SK-N-SH (cell line): ENCODE measurements around the gene CHPF. TPM values are rescaled to one million over a fixed set of nuclear protein-coding genes. Genes with fewer than 3 reads are reported as not detected.

ENCODE experiments used
- CTCF ChIA-PET: fragments of 300-600, 350-600 bp; formaldehyde crosslinking; extraction: SDS; loops from one replicate; lab custom pipeline; 2021; lab: Yijun Ruan, JAX
- POLR2A ChIA-PET: fragments of 350-600 bp; sonication (Branson Sonifier 250); formaldehyde crosslinking; extraction: SDS; loops from one replicate; lab custom pipeline; 2020; ENCODE audit warnings: antibody characterized with exemption, inconsistent platforms; lab: Yijun Ruan, JAX
- DNase-seq: peaks from one replicate; pipeline ENCODE4 v3.0.0; 2012
- H2AFZ ChIP-seq: fragments of 200-600 bp; sonication (generic); 2 replicates; pipeline ENCODE4 v1.8.1; 2016; ENCODE audit warnings: antibody characterized with exemption, mild to moderate bottlenecking, low read depth
- H3F3A ChIP-seq: fragments of 200-600 bp; sonication (generic); replicated peaks from 2 replicates; pipeline ENCODE3; 2016; ENCODE audit warnings: antibody characterized with exemption, mild to moderate bottlenecking; ENCODE audit not compliant: insufficient read depth
- H3K27ac ChIP-seq, 2 experiments: fragments of 200-500 bp in 1 of 2; fragments of 200-600 bp in 1 of 2; sonication (Bioruptor generic) in 1 of 2; sonication (generic), shearing (Covaris generic) in 1 of 2; 2 replicates each; pipeline versions ENCODE4 v1.5.1 to v1.6.1; 2014 to 2016; ENCODE audit warnings: low read depth in 2 of 2, inconsistent platforms in 1 of 2, low read length in 1 of 2, mild to moderate bottlenecking in 1 of 2, mixed read lengths in 1 of 2
- H3K27me3 ChIP-seq: fragments of 200-600 bp; sonication (generic), shearing (Covaris generic); 2 replicates; pipeline ENCODE4 v1.6.1; 2016; ENCODE audit warnings: mixed run types; ENCODE audit not compliant: insufficient read depth
- H3K36me3 ChIP-seq, 2 experiments: fragments of 200-500 bp in 1 of 2; fragments of 200-600 bp in 1 of 2; sonication (Bioruptor generic) in 1 of 2; sonication (generic) in 1 of 2; replicated peaks in 1 of 2; 2 replicates each; pipeline versions ENCODE3 to v1.5.1; 2014 to 2016; ENCODE audit warnings: low read length in 1 of 2, mild to moderate bottlenecking in 1 of 2; ENCODE audit not compliant: insufficient read depth in 2 of 2, control insufficient read depth in 1 of 2
- H3K4me1 ChIP-seq, 2 experiments: fragments of 200-500 bp in 1 of 2; fragments of 200-600 bp in 1 of 2; sonication (Bioruptor generic) in 1 of 2; sonication (generic), shearing (Covaris generic) in 1 of 2; 2 replicates each; pipeline versions ENCODE4 v1.5.1 to v1.6.1; 2014 to 2016; ENCODE audit warnings: low read depth in 1 of 2, low read length in 1 of 2, mixed run types in 1 of 2; ENCODE audit not compliant: insufficient read depth in 2 of 2, control insufficient read depth in 1 of 2
- H3K4me2 ChIP-seq: fragments of 200-600 bp; sonication (generic), shearing (Covaris generic); 2 replicates; pipeline ENCODE4 v1.6.1; 2017; ENCODE audit warnings: mixed run types
- H3K4me3 ChIP-seq, 2 experiments: fragments of 200-500 bp in 1 of 2; fragments of 200-600 bp in 1 of 2; sonication (Bioruptor generic) in 1 of 2; sonication (generic), shearing (Covaris generic) in 1 of 2; 2 replicates each; pipeline versions ENCODE4 v1.5.1 to v1.8.1; 2014 to 2016; ENCODE audit warnings: low read depth in 2 of 2, inconsistent platforms in 1 of 2, low read length in 1 of 2, mild to moderate bottlenecking in 1 of 2, mixed read lengths in 1 of 2, moderate library complexity in 1 of 2
- H3K79me2 ChIP-seq: fragments of 200-600 bp; sonication (generic); 2 replicates; pipeline ENCODE4 v1.8.1; 2017; ENCODE audit warnings: mild to moderate bottlenecking; ENCODE audit not compliant: insufficient read depth
- H3K9ac ChIP-seq: fragments of 200-600 bp; sonication (generic); 2 replicates; pipeline ENCODE4 v1.6.1; 2017; ENCODE audit warnings: mixed run types
- H3K9me2 ChIP-seq: fragments of 200-600 bp; sonication (generic); 2 replicates; pipeline ENCODE4 v1.6.1; 2017; ENCODE audit warnings: mixed run types
- H3K9me3 ChIP-seq: fragments of 200-600 bp; sonication (generic); 2 replicates; pipeline ENCODE4 v1.6.1; 2017; ENCODE audit warnings: mixed run types, mild to moderate bottlenecking, moderate library complexity
- H4K20me1 ChIP-seq: fragments of 200-600 bp; sonication (generic); 2 replicates; pipeline ENCODE4 v1.6.1; 2017; ENCODE audit warnings: mild to moderate bottlenecking, mixed run types; ENCODE audit not compliant: insufficient read depth
- ELF1 ChIP-seq: IDR thresholded peaks from 2 replicates; pipeline ENCODE4 v1.4.0; 2012
- EZH2phosphoT487 ChIP-seq: fragments of 200-600 bp; sonication (generic); IDR thresholded peaks from 2 replicates; pipeline ENCODE4 v1.6.1; 2017; ENCODE audit warnings: low read depth, mixed run types, mild to moderate bottlenecking, antibody characterized with exemption, moderate library complexity, borderline replicate concordance
- MXI1 ChIP-seq: IDR thresholded peaks from 2 replicates; pipeline ENCODE4 v1.6.1; 2012; ENCODE audit warnings: mild to moderate bottlenecking, low read depth, low read length, improper control_type of control experiment
- NFIC ChIP-seq: IDR thresholded peaks from 2 replicates; pipeline ENCODE4 v1.4.0; 2012; ENCODE audit warnings: borderline replicate concordance
- RCOR1 ChIP-seq: fragments of 150-350 bp; IDR thresholded peaks from 2 replicates; pipeline ENCODE4 v1.6.1; 2017; ENCODE audit warnings: antibody characterized with exemption, low read length
- TAF1 ChIP-seq: IDR thresholded peaks from 2 replicates; pipeline ENCODE4 v1.6.1; 2012; ENCODE audit warnings: low read depth, mild to moderate bottlenecking, low read length, moderate library complexity, borderline replicate concordance
- YY1 ChIP-seq: IDR thresholded peaks from 2 replicates; pipeline ENCODE4 v1.4.0; 2012; ENCODE audit warnings: low read depth, mild to moderate bottlenecking
- WGBS: methylation state at CpG from one replicate; pipeline ENCODE4 v1.1.6; 2017; ENCODE audit warnings: low lambda C conversion rate; 5-methylcytosine and 5-hydroxymethylcytosine counted together
- polyA plus RNA-seq, 3 experiments: library from polyadenylated mRNA; depleted of rRNA; stranded (reverse); fragments of >200 nt; gene quantifications; 2 replicates each; pipeline ENCODE4 v1.2.3, GENCODE V29; 2012
- TF ChIP-seq, protein P1 (sequence below): IDR thresholded peaks from 2 replicates; pipeline ENCODE4 v1.6.1; 2012; ENCODE audit warnings: mild to moderate bottlenecking, low read depth, low read length, moderate library complexity
- TF ChIP-seq, protein P2 (sequence below): fragments of 150-350 bp; IDR thresholded peaks from 2 replicates; pipeline ENCODE4 v1.6.1; 2017; ENCODE audit warnings: antibody characterized with exemption, low read length, low read depth, borderline replicate concordance

CHPF gene
- polyA plus RNA-seq, 1 of the 3 experiments (the other 2 are of a cell fraction): 141 TPM

DNA sequence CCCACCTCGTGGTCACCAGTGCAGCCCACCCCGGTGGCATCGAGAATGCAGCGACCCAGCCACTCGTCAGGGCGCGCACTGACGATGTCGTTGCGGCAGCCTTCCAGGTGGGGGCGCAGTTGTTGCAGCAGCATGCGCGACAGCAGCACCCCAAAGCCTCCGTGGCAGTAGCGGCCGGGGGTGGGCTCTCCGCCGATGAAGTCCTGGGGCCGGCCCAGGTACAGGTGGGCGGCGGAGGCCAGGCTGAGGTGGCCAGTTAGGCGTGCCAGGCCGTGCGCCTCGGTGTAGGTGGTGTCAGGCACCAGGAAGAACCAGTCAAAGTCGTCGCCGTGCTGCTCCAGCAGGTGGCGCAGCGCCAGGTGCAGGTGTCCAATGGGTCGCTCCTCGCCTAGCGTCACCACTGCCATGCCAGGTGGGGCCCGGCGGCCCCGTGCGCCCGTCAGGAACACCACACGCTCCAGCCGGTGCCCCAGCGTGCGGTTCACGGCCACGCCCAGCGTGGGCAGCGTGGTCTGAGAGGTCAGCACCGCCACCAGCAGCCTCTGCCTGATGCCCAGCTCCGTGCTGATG lies 1.9 kb downstream of the CHPF start (continued):
- TF ChIP-seq, protein P1, sequence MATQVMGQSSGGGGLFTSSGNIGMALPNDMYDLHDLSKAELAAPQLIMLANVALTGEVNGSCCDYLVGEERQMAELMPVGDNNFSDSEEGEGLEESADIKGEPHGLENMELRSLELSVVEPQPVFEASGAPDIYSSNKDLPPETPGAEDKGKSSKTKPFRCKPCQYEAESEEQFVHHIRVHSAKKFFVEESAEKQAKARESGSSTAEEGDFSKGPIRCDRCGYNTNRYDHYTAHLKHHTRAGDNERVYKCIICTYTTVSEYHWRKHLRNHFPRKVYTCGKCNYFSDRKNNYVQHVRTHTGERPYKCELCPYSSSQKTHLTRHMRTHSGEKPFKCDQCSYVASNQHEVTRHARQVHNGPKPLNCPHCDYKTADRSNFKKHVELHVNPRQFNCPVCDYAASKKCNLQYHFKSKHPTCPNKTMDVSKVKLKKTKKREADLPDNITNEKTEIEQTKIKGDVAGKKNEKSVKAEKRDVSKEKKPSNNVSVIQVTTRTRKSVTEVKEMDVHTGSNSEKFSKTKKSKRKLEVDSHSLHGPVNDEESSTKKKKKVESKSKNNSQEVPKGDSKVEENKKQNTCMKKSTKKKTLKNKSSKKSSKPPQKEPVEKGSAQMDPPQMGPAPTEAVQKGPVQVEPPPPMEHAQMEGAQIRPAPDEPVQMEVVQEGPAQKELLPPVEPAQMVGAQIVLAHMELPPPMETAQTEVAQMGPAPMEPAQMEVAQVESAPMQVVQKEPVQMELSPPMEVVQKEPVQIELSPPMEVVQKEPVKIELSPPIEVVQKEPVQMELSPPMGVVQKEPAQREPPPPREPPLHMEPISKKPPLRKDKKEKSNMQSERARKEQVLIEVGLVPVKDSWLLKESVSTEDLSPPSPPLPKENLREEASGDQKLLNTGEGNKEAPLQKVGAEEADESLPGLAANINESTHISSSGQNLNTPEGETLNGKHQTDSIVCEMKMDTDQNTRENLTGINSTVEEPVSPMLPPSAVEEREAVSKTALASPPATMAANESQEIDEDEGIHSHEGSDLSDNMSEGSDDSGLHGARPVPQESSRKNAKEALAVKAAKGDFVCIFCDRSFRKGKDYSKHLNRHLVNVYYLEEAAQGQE: no peak

- CTCF ChIA-PET: interaction anchor here (0.6 to 62.1 kb wide), 54 partner anchors 8 to 287 kb away, joined by 3 to 2824 read pairs (median 5); partner anchors contain the start of genes ASIC4, GMPPA, OBSL1 and STK11IP
- whole genome bisulfite sequencing: 82% methylated on average over 5 of the region's 12 CpGs
- H3K4me2 ChIP-seq: no peak overlapping the region
- no peaks in the 10 kb centered on the region for H3K9me2 ChIP-seq
- no peaks in the 10 kb centered on the region for H3K27me3 ChIP-seq
- H3F3A ChIP-seq: peaks cover 6% of the 10 kb centered on the region
- H2AFZ ChIP-seq: no peak overlapping the region
- H3K4me1 ChIP-seq: peaks cover 7 to 30% of the 10 kb centered on the region in 2 experiments; a peak in 2 of 4 replicates
- POLR2A ChIA-PET: interaction anchor here (0.6 to 0.9 kb wide), 2 partner anchors 204 to 334 kb away, joined by 4 to 5 read pairs; partner anchors contain the start of gene ZFAND2B
- H3K9ac ChIP-seq: no peak overlapping the region
- H4K20me1 ChIP-seq: peaks cover 20% of the 10 kb centered on the region
- no peak overlapping the region for H3K27ac ChIP-seq
- H3K79me2 ChIP-seq: peaks cover 13% of the 10 kb centered on the region
- no peaks in the 10 kb centered on the region for H3K9me3 ChIP-seq
- no peak for DNase-seq
- H3K36me3 ChIP-seq: peaks cover 9 to 29% of the 10 kb centered on the region in 2 experiments
- TF ChIP-seq RCOR1: no peak
- TF ChIP-seq EZH2phosphoT487: no peak
- no peak for TF ChIP-seq TAF1
- TF ChIP-seq, protein P2, sequence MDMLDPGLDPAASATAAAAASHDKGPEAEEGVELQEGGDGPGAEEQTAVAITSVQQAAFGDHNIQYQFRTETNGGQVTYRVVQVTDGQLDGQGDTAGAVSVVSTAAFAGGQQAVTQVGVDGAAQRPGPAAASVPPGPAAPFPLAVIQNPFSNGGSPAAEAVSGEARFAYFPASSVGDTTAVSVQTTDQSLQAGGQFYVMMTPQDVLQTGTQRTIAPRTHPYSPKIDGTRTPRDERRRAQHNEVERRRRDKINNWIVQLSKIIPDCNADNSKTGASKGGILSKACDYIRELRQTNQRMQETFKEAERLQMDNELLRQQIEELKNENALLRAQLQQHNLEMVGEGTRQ: no peak
- TF ChIP-seq YY1: no peak
- TF ChIP-seq NFIC: no peak
- no peak for TF ChIP-seq ELF1
- no peak for TF ChIP-seq MXI1
- peak overlapping the region in 1 of 2 experiments; percentile 86; a peak in 1 of 4 replicates for H3K4me3 ChIP-seq
Observed at GRCh38 chr2:219540784-219541504, 2.7 kb downstream of the CHPF start.
